ENCODE measurements around the gene SLC25A47.
"Not testable (repeated sequence)": the region's sequence is repeated elsewhere in the genome, so short reads cannot be mapped to it uniquely, and the experiment has no call there.

The SLC25A47 gene

GRCh38 chr14:100306101-100306997 lies 16.8 kb upstream of the SLC25A47 start, which contains the start of gene SLC25A29:
Gene SLC25A29 (minus strand): TSS chr14:100306444. CDS start chr14:100306232, 212 bp downstream.
- DNase-seq = peak; percentile 79

GRCh38 chr14:100306998-100307765 lies 16.0 kb upstream of the SLC25A47 start:
- no peak for DNase-seq

- no peak for DNase-seq
Measured at GRCh38 chr14:100307766-100308426, 15.2 kb upstream of the SLC25A47 start.

- DNase-seq = not testable (repeated sequence)
Measured at GRCh38 chr14:100308427-100308792, 14.7 kb upstream of the SLC25A47 start.

- no peak for DNase-seq
Measured at GRCh38 chr14:100309028-100309737, 14.0 kb upstream of the SLC25A47 start.

- DNase-seq = not testable (repeated sequence)
Measured at GRCh38 chr14:100312110-100312876, 10.8 kb upstream of the SLC25A47 start.

- DNase-seq = no peak
Measured at GRCh38 chr14:100312877-100313400, 10.2 kb upstream of the SLC25A47 start.

- no peak for DNase-seq
Measured at GRCh38 chr14:100313464-100314230, 9.5 kb upstream of the SLC25A47 start.

GRCh38 chr14:100314724-100315123 lies 8.4 kb upstream of the SLC25A47 start:
- DNase-seq = no peak

- DNase-seq = no peak
Measured at GRCh38 chr14:100317389-100317788, 5.8 kb upstream of the SLC25A47 start.

GRCh38 chr14:100317912-100318808 lies 5.0 kb upstream of the SLC25A47 start:
- peak; percentile 75 for DNase-seq

GRCh38 chr14:100320157-100320856 lies 2.8 kb upstream of the SLC25A47 start:
- DNase-seq = no peak

- DNase-seq = no peak
Measured at GRCh38 chr14:100321473-100322137, 1.5 kb upstream of the SLC25A47 start.

GRCh38 chr14:100322138-100322957 lies 791 bp upstream of the SLC25A47 start:
- no peak for DNase-seq

GRCh38 chr14:100323942-100324307 lies 786 bp downstream of the SLC25A47 start:
- no peak for DNase-seq

GRCh38 chr14:100325231-100325632 lies 2.1 kb downstream of the SLC25A47 start:
- no peak for DNase-seq

GRCh38 chr14:100325958-100326357 lies 2.8 kb downstream of the SLC25A47 start:
- no peak for DNase-seq

- DNase-seq = no peak
Measured at GRCh38 chr14:100327128-100327527, 4.0 kb downstream of the SLC25A47 start.
